ENCODE measurements around the gene NANOS2.

NANOS2 gene

DNA sequence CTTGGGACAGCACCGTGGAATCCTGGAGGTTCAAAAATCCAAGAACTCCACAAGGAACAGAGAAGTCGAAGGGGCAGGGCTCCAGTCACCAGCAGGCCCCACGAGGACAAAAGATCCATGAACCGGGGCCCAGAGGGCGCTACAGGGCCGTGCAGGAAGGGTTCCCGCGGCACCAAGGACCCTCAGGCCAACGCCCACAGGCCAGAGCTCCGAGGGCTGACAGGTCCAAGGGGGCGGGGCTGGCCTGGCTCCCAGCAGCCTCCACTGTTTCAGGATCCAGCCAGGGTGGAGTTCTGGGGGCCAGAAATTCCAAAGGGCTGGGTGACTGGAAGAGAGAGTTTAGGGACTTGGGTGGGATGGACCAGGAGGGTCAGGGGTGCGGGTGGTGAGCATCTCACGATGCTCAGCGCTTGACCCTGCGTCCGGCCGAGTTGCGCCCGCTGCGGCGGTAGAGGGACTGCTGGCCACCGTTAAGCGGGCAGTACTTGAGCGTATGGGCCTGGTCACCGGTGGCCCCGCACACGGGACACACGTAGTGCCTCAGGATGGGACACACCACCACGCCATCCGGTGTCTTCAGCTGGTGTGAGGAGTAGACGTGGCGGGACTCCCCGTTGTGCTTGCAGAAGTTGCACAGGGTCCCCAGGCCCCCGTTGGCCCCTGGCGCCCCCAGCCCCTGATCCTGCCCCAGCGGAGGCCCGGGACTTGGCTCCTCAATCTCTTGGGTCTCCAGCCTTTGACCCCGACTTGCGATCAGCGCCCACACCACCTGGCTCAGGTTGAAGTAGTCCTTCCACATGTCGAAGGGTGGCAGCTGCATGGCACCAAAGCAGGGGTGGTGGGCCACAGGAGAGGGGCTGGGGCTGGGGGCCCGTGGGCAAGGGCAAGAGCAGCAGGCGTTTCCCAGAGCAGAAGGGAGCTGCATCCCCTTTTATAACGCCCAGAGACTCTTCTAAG lies at the start of gene NANOS2:
Gene NANOS2 (minus strand): TSS at position 905 of the 957 bp plus-strand sequence. CDS start 85 bp downstream, at position 820.
- no peak for DNase-seq (ENCODE audit: low spot score)

DNA sequence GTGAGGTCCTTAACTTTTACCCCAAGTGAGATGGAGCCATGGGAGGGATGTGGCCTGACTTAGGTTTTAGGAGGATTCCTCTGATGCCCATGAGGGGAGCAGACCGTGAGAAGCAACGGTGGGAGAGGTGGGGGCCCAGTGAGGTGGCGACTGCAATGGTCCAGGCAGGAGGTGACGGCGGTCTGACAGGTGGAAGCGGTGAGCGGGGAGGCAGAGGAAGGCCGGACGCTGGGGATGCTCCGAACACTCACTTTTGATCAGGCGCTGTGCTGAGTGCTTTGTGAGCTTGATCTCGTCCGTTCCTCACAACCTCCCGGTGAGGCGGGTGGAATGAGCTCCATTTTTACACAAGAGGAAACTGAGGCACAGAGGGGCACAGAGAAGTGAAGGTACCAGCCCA lies 47.4 kb upstream of the NANOS2 start:
- DNase-seq (ENCODE audit: low spot score), result no peak

DNA sequence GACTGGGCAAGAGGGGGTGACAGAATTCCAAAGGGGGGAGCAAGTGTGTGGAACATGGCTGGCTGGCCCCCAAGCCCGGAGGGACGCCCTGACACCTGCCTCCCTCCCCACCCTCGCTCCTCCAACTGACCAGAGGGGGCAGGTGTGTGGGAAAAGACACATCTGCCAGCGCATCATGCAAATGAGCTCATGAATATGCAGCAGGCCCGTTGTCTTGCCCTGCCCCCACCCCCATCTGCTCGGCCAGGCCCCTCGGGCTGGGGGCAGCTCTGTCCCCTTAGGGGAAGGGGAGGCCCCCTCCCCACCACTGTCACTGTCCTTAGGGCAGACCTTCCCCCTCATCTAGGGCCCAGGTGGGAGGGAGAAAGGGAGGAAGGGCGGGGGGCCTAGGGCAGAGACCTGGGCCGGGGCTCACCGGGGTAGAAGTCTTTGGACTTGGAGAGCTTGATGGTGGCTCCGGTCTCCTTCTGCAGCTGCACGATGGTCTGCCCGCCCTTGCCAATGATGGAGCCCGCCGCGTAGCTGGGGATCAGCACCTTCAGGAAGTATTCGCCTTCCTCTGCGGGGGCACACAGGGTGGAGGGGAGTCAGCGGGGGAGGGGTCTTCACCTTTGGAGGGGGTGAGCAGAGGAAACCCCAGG lies 46.1 kb upstream of the NANOS2 start:
- DNase-seq (ENCODE audit: low spot score), result no peak

DNA sequence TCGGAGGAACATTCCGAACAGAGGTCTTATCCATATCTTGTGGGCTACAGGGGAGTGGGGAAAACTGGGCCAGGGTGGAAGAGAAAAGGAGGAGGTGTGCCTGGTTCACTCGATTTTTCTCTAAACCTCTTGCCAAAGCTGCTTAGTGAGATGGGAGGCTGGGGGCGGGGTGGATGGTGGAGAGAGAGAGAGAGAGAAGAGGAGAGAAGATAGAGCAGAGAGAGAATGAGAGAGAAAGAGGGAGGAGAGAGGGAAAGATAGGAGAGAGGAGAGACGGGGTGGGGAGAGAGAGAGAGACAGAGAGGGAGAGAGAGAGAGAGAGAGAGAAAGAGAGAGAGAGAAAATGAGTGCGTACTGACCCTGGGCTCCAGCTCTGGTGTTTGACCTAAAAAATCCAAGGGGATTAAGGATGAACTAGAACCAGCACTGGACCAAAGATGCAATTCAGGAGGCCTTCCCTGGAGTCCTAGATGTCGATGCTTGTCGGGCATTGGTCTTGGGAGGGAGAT lies 45.0 kb upstream of the NANOS2 start:
- no peak for DNase-seq (ENCODE audit: low spot score)

DNA sequence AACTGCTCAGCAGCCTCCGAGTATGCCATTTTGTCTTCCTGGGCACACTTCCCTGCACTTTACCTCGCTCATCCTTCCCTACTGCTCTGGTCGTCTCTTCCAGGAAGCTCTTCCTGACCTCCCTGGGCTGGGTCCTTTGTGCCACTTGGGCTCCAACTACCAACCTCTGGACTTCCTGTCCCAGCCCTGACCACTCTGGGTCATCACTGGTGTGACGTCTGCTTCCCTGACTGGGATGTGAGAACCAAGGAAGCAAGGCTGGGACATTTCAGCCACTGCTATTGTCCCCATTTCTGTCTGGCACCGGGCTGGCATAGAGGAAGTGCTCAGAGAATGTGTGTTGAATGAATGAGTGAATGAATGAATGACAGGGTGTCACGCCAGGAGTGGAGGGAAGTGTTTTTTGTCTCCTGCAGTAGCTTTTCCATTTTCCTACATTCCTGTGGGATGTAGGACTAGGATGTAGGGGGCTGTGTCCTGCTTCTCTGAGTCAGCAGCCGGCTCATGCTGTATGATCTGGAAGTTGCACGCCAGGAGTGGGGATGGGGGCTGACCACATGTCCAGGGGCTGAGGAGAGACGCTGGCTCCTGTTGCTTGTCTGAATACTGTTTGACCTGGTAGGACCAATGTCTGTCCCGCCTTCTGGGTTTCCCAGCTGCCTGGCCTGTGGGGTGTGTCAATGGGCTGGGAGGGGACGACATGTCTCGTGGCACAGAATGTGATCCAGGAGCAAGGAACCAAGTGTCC lies 44.4 kb upstream of the NANOS2 start:
- no peak for DNase-seq (ENCODE audit: low spot score)

DNA sequence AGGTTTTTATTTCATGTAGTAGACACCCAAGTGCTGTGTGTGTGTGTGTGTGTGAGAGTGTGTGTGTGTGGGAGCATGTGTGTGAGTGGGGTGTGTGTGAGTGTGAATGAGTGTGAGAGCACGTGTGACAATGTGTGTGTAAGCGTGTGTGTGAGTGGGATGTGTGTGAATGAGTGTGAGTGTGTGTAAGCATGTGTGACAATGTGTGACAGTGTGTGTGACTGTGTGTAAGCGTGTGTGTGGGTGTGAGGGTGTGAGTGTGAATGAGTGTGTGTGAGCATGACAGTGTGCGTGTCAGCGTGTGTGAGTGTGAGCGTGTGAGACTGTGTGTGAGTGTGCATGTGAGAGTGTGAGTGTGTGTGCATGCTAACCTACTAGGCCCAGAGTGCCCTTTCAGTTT lies 43.7 kb upstream of the NANOS2 start:
- DNase-seq (ENCODE audit: low spot score), result no peak

DNA sequence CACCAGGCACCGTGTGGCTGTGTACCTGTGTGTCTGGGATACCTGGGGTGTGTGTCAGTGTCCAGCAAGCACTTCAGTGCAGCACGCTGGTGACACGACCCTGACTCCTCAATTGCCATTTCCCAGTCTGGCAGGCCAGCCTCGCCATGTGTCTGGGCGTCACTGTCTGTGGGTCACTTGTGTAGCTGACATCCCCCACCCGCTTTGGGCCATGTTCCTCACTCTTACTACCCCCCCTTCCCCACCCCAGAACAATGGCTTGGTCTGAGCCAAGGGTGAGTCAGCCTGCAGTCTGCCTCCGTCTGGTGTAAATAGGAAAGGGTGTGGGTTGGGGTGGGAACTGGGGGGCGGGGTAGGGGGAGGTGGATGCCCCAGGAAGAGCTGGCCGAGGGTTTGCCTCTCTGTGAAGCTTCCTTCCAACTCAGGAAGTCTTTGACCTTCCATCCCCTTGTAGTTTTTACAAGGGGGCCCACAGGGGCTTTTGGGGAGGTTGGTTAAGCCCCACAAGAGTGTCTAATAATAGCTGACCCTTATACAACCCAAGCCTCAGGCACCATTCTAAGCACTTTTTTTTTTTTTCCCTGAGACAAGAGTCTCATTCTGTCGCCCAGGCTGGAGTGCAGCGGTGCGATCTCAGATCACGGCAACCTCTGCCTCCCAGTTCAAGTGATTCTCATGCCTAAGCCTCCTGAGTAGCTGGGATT lies 41.5 kb upstream of the NANOS2 start:
- no peak for DNase-seq (ENCODE audit: low spot score)

DNA sequence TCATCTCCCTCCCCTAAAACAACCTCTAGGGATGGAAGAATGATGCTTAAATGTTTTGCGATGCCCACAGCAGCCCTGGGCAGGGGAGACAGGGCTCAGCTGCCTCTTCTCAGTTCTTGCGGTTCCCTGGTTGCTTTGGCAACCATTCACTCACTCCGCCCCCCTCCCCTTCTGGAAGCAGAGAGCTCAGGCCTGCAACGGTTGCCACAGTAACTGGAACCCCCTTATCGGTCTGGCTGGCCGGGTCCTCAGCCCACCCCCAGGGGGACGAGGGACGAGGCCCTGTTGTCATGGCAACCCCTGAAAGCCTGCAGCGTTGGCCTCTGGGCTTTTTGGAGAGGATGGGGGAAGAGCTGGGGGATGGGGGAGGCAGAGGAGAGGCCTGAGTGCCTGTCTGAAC lies 39.6 kb upstream of the NANOS2 start:
- no peak for DNase-seq (ENCODE audit: low spot score)

DNA sequence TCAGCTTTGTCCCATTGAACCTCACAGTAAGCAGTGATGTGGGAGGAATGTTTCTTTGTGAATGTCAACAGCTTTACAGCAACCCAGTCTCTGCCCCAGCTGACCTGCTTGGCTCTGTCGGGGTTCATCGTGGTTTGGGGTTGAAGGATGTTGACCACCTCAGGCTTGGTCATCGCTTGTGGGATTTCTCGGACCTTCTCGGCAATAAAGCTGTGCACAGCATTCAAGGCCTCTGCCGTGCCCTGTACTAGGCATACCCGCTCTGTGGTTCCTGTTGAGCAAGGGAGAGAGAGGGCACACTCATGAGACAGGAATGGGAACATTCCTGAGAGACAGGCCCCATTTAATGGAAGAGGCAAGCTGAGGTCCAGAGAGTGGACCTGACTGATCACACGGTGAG lies 39.1 kb upstream of the NANOS2 start:
- no peak for DNase-seq (ENCODE audit: low spot score)

DNA sequence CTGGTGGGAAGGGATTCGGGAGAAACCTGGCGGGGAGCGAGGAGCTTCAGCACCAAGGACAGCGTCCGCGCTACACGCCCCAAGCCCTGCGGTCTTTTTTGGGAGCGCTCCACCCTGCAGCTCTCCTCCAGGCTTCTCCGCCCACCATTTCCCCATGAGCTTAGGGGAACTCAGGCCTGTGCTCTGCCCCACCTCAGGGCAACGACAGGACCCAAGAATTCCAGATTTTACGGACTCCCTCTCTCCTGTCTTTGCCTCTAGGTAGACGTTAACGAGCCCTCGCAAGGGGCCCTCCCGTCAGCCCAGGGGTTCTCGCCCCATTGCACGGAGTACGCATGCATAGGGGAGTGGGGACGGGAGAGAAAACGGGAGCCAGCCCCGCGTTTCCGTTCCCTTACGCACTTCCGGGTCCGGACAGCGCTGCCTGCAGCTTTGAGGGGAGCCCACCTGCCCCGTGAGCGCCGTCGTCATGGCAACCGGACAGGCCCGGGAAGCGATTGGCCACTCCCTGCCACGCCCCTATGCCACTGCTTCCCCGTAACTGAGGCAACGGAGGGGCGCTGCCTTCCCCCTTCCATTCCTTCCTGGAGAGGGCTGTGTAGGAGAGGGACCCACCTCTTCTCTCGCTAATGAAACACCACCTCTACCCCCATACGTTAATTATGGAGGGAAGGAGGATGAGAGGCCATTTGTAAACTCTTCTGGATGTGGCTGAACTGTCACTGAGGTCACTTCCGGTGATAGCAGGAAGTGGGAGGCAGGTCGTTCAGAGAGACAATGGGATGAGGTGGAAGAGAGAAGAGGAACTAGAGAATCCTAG lies 38.3 kb upstream of the NANOS2 start:
- peak; percentile 27 for DNase-seq (ENCODE audit: low spot score)

DNA sequence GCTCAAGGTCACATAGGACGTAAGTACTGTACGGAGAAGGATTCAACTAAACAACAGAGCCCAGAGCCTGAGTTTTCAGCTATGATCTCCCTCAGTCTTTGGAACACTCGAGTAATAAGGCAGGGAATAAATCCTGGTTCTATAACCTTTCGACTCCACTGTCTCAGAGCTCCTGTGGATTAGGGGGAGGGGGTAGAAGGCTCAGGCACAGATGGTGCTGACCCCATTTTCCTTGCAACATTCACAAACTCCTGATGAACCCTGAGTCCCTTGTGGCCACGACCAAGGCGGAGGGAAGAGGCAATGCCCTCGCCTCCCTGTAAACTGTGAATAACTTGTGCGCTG lies 37.7 kb upstream of the NANOS2 start:
- DNase-seq (ENCODE audit: low spot score), result no peak

DNA sequence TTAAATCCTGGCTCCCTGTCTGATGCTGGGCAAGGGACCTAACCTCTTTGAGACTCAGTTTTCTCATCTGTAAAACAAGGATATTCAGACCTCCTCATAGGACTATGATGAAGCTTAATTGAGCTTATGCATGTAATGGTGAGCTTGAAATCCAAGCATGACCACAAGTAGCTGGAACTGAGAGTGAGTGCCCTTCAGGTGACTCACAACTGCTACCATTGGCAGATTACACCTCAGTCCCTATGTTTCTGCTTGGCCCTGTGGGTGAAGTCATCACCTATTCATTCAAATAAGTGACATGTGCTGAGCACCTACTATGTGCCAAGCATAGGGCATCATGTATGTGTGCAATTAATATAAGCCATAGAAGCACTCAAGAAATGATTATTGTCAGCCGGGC lies 33.3 kb upstream of the NANOS2 start:
- no peak for DNase-seq (ENCODE audit: low spot score)

DNA sequence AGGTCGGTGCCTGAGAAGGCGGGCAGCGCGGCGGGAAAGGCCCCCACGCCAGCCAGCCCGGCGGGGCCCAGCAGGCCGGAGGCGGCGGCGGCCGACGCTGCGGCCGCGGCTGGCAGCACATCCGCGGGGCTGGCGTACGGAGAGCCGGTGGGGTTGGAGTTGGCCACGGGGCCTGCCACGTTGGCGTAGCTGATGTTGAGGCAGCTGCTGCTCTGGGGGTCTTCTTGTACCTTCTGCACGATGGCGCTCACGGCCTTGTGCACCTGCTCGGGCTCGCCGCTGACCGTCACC lies 25.9 kb upstream of the NANOS2 start:
- no peak for DNase-seq (ENCODE audit: low spot score)

DNA sequence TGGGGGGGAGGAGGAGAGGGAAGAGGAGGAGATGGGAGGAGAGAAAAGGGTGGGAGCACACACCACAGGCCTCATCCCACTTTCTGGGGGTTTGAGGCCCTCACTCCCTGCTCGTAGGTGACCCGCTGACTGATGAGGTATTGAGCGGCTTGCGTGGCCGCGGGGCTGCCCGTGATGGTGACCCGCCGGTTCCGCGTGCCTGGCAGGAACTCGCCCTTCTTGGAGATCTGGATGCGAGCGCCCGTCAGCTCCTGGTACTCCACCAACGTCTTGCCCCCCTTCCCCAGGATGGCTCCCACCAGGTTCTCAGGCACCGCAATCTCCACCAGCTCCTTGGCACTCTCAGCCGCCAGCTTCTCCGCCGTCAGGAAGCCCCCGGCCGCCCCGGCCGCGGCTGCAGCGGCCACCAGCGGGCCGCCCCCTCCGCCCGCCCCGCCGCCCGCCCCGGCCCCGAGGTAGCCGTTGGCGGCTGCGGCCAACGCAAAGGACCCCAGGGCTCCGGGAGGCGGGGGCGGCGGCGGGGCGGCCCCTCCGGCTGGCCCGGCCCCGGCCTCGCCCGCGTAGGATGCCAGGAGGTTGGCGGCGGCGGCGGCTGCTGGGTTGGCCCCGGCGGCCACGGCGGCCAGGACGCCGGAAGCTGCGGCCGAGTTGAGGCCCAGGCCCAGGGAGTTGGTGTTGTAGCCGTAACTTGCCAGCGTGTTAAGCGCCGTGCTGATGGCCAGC lies 25.4 kb upstream of the NANOS2 start:
- no peak for DNase-seq (ENCODE audit: low spot score)

DNA sequence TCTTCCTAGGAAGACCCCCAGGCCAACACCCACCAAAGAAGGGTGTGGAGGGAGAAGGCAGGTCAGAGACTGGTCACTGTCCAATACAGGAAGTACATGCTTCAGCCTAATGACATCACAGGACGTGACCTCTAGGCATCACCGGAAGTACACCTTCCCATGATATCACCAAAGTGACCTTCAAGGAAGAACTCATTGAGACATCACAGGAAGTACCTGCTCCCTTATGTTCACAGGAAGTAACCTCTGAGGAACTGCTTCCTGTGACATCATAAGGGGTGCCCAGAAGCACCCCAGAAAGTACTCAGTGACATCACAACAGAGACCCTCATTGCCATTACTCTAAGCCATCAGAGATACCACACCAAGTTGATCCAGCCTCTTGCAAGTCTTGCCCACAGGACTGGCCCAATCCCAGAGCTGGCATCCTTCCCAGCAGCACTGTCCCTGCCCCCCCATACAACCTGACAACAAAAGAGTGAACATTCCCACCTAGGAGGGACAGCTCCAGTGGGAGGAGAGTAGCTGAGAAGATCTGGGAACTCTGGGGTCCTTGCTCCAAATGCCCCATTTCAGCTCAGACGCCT lies 24.2 kb upstream of the NANOS2 start:
- no peak for DNase-seq (ENCODE audit: low spot score)

DNA sequence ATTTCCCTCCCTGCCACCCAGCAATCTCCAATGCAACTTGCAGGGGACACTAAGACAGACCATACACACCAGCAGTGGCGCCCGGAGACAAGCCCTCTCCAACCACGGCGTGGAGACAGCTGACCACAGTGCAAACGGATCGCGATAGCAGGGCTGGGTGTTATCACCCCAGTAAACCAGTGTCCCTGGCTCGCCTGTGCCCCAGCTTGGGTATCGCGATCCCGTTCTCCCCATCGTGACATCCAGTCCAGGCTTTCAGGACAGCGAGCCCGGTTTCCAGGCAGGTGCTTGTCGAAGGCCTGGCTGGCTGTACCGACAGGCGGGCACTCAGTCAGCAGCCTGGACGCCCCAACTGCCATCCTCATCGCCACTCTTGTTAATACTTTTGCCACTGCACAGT lies 20.7 kb upstream of the NANOS2 start:
- DNase-seq (ENCODE audit: low spot score), result no peak

DNA sequence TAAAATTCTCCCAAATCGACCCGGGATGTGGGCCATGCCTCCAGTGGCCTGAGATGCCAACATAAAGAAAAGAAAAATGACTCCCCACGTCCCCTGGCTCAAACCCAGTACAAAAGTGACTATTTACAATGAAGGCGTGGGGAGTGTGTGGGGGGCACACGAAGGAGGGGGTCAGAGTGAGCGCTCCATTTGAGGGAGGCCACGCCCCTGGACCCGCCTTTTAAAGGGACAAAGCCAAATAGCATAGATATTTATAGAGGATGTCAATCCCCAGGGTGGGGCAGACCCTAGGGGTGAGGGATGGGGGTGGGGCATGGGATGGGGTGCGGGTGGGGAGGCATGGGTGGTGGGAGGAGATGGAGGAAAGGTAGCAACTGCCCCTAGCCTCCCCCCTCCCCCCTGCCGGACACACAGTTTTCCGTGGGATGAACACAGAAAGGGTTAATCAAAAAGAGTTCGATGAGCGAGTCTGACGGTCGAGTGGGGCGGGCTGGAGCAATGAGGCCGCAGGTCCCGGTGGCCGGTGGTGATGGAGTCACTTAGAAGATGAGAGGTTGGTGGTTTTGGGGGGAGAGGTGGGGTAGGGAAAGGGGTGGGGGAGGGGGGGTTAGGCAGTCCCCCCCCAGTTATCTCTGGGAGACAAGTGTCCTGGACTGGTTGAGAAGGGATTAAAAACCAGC lies 20.1 kb upstream of the NANOS2 start:
- DNase-seq (ENCODE audit: low spot score), result no peak

DNA sequence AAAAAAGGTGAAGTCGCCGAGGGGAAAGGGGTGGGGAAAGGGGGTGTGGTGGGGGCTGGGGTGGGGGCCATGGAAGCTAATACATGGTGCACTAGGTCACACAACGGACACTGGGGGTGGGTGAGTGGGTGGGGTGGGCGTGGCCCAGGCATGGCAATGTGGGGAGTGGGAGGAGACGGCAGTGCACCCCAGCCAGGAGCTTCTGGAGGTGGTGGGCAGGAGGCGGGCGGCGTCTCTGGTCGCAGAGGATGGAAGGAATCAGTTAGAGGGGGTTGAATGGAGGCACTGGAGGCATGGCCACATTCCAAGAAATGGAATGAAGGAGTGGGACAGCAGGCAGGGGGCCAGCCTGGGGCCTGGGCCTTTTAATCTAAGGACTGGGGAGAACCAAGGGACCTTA lies 19.2 kb upstream of the NANOS2 start:
- DNase-seq (ENCODE audit: low spot score), result no peak

DNA sequence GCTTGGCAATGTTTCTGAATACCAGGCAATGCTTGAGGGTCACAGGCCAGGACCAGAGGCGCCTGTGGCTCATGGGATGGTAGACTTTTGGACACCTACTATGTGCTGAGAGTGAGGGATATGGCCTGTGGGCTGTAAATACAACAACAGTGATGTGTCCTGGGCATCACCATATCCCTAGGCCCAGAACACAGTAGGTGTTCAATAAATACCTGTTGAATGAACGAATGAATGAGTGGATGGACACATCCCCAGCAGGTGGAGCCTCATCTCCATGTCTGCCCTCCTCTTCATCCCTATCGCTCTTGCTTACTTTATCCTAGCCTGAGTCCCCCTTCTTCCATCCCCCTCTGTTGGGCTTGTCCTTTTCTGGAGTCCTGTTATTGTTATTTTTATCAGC lies 16.5 kb upstream of the NANOS2 start:
- no peak for DNase-seq (ENCODE audit: low spot score)

DNA sequence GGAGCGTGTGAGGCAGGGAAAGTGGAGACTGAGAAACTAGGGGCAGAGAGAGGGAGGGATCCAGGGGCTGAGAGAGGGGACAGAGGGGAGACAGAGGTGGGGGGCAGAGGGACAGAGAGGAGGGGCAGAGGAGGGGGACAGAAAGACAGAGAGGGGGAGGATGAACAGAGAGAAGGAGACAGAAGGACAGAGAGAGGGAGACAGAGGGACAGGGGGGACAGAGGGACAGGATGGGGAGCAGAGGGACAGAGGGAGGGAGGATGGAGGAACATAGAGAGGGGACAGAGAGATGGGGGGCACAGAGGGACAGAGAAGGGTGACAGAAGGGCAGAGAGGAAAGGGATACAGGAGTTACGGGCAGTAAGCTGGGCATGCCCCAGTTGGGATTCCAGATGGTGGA lies 14.7 kb upstream of the NANOS2 start:
- no peak for DNase-seq (ENCODE audit: low spot score)
